HG02623 (cell line): Measurements from ENCODE around the gene WBP1L.
"Not testable (repeated sequence)": the region's sequence is repeated elsewhere in the genome, so short reads cannot be mapped to it uniquely, and the experiment has no call there.

Experiments
- ATAC-seq: cut with Tn5 transposase; IDR thresholded peaks from one replicate; pipeline ENCODE4 v1.9.1; 2021; ENCODE audit warnings: moderate library complexity; ENCODE audit not compliant: unreplicated experiment

WBP1L gene

GRCh38 chr10:102802920-102803534, 59.3 kb downstream of the WBP1L start:
- ATAC-seq = no peak

GRCh38 chr10:102804382-102805055, 60.8 kb downstream of the WBP1L start:
- no peak for ATAC-seq

GRCh38 chr10:102808380-102808779, 64.6 kb downstream of the WBP1L start:
- no peak for ATAC-seq

DNA sequence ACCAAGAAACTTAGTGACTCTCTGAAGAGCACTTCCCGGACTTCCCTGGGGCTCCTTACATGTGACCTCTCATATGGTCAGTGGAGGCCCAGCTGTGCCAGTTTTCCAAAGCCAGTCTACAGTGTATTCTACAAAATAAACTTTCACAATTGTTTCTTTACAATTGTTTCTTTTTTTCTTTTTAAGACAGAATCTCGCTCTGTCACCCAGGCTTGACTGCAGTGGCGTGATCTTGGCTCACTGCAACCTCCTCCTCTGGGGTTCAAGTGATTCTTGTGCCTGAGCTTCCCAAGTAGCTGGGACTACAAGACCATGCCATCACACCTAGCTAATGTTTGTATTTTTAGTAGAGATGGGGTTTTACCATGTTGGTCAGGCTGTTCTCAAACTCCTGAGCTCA, 67.6 kb downstream of the WBP1L start:
- no peak for ATAC-seq

DNA sequence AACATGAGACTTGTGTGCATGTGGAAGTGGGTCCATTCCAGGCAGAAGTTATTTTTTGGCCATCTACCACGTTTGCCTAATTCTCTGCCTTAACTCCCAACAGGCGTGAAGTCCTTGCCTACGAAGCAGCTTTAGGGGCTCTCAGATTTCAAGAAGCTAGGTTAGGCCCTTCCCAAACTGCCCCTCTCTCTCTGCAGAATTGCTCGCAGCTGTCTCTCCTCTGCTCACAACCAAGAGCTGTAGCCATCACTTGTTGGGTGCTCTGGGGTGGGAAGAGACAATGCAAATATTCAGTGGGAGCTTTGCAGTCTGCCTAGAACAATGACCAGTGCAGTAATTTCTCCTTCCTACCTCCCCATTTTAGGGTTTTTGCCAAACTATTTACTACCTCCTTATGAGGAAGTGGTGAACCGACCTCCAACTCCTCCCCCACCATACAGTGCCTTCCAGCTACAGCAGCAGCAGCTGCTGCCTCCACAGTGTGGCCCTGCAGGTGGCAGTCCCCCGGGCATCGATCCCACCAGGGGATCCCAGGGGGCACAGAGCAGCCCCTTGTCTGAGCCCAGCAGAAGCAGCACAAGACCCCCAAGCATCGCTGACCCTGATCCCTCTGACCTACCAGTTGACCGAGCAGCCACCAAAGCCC, 68.6 kb downstream of the WBP1L start:
- ATAC-seq = no peak

DNA sequence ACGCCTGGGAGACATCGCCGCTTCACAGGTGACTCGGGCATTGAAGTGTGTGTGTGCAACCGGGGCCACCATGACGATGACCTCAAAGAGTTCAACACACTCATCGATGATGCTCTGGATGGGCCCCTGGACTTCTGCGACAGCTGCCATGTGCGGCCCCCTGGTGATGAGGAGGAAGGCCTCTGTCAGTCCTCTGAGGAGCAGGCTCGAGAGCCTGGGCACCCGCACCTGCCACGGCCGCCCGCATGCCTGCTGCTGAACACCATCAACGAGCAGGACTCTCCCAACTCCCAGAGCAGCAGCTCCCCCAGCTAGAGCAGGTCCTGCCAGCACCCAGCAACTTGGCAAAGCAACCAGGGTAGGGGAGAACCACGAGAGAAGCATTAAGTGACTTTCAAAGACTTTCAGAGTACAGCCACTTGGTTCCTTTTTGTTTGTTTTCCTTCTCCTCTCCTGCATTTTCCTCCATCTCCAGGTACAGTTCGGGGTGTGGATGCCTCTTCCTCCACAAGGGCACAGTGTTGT, 69.3 kb downstream of the WBP1L start:
- no peak for ATAC-seq

DNA sequence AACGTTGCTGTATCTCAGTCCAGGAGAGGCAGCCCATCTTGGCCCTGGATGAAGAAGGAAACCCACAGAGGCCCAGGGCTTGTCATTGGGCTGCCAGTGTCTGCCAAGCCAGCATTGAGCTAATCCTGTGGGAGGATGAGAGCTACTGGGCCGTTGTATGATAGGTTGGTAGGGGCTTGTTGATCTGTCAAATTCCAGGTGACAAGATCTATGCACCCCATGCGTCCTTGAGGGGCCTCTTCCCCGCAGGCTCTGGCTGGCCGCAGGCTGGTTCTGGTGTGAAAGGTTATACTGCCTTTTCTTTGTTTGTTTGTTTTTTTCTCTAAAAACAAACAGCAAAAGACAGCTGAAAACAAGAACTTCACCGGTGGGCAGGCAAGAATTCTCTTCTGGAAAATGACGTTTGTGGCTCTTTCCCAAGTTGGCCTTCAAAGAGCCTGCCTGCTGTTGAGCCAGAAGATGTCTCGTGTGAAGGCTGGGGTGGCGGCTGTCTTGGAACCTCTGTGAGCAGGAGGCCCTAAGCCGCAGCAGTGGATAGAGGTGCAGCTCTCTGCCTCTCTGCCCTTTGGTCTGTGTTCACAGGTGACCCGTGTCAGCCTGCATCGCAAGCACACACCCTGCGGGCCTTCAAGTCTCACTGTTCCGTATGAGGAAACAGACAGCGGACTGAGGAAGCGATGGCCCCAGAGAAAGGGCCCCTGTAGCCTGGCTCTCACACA, 70.1 kb downstream of the WBP1L start:
- no peak for ATAC-seq

DNA sequence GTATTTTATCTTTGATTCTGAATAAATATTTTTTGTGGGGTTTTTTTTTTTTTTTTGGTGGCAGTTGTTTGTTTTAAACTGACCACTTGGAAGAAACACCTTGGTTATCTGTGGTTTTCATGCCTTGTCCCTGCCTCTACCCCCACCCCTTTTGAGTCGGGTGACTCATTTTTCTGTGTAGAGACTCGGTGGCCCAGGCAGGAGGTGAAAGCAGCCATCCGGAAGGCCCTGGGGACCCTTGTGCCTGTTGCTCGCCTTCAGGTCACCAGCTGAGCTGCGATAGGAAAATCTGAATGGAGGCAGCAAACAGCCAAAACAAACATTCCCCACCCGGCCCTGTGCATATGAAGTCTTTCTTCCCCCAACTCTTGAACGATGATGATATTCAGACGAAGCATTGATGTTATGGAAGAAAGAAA, 70.7 kb downstream of the WBP1L start:
- no peak for ATAC-seq

GRCh38 chr10:102814873-102815661, 71.3 kb downstream of the WBP1L start:
- ATAC-seq = no peak

- no peak for ATAC-seq
These were observed 72.2 kb downstream of the WBP1L start for GRCh38 chr10:102815790-102816549.

DNA sequence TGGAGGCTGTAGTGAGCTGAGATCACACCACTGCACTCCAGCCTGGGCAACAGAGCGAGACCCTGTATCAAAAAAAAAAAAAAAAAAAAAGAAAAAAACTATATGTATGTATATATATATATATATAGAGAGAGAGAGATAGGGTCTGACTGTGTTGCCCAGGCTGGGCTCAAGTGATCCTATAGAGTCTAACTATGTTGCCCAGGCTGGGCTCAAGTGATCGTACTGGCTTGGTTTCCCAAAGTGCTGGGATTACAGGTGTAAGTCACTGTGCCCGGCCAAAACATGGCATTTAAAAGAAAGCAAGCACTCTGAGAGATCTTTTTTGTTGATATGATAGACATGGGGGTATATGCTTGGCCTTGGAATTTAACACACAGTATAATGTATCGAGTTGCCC, 73.4 kb downstream of the WBP1L start:
- no peak for ATAC-seq

- no peak for ATAC-seq
These were observed 75.3 kb downstream of the WBP1L start for GRCh38 chr10:102819054-102819453.

- ATAC-seq = not testable (repeated sequence)
These were observed 76.3 kb downstream of the WBP1L start for GRCh38 chr10:102820008-102820407.

DNA sequence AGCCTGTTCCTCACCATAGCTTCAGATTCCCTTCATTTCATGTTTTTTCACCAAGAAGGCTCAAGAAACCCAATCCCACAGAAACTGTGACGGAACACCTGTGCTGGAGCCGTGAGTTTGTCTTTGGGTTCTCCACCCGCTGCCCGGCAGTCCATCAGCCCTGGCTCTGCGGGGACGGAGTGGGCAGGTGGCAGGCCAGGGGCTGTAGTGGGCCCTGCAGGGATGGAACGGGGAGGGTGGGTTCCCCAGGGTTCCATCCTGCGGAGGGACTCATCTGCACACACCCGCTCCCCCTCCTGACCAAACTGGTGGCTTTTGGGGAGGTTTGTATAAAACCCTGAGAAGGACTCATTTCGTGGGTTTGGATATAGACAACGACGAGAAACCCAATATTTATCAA, 78.5 kb downstream of the WBP1L start:
- ATAC-seq = no peak

DNA sequence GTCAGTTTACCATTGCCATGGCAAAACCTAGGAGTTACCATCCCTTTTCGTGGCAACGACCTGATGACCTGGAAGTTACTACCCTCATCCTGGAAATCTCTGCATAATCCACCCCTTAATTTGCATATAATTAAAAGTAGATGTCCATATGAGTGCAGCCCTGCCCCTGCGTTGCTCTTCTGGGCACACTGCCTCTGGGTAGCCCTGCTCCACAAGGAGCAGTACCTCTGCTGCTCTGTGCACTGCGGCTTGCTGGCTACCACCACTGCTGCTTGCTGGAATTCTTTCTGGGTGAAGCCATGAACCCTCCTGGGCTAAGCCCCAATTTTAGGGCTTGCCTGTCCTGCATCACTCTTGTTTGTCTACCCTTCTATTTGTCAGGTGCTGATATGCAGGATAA, 80.9 kb downstream of the WBP1L start:
- no peak for ATAC-seq

- no peak for ATAC-seq
These were observed 82.5 kb downstream of the WBP1L start for GRCh38 chr10:102826148-102826796.

DNA sequence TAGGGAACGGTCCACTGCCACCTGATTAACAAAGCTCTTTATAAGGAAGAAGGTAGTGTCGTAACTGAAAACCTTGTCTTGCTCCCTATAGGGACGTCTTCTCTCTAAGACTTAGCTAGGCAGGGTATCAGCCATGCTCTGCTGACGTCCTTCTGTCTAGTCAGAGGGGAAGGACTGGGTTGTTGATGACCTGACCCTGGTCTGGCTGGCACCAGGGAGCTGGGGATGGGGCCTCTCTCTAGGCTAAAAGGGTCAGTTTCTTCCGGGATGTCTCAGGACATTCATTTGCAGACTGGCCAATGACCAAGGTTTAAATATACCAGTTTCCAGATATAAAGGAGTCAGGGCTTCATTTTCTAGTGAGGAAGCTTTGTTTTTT, 83.8 kb downstream of the WBP1L start:
- ATAC-seq = no peak

DNA sequence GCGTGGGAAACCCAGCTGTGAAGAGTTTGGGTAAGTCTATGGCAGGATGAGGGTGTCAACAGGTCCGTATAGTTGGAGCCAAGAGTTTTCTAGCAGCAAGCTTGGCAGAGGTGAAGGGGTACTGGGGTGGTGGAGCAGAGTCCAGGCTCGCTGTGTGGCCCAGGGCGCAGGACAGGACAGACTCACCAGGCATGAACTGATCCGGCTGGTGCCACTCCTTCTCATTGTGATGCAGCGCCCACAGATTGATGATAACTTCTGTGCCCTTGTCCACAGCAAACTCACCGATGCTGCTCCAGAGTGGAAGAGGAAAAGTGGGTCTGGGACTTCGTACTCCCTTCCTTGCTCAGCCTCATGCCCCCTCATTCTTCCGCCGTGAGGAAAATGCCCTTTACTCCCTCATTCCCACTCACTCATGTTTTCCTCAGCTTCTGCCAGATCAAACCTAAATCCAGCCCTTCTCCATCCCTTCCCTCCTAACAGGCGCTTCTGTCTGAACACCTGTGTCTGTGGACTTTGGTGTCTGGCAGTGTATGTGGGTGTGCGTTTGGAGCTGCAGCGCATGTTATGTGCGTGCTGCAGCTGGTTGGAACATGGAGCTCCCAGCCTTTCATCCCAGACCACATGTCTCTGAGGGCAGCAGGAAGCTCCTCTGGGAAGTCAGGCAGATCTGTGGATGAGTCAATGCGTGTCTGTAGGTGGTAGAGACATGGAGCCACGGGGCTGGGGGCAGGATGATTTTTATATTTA, 87.7 kb downstream of the WBP1L start:
- no peak for ATAC-seq

GRCh38 chr10:102832248-102832647, 88.5 kb downstream of the WBP1L start:
- no peak for ATAC-seq
